ENCODE measurements around the gene CENPC. TPM values are rescaled to one million over a fixed set of nuclear protein-coding genes. Genes with fewer than 3 reads are reported as not detected.

Gene CENPC
- total RNA-seq, 1 experiment from 2014 or later: 12.9 TPM

- H3K4me3 Mint-ChIP-seq (ENCODE audit: low read depth, unreplicated experiment): no peak overlapping the region
Measured at GRCh38 chr4:67522230-67522629, 23.1 kb downstream of the CENPC start.

GRCh38 chr4:67521506-67521905 lies 23.8 kb downstream of the CENPC start:
- BruUV-seq (replicated peaks): no TSS peak
- H3K4me3 Mint-ChIP-seq (ENCODE audit: low read depth, unreplicated experiment): no peak overlapping the region
- no peaks in the 10 kb centered on the region for H3K36me3 Mint-ChIP-seq (ENCODE audit: insufficient read depth, unreplicated experiment)
- H3K9me3 Mint-ChIP-seq (ENCODE audit: low read depth, unreplicated experiment): no peaks in the 10 kb centered on the region
- CTCF ChIA-PET: no interaction called here
- no peaks in the 10 kb centered on the region for H3K4me1 Mint-ChIP-seq (ENCODE audit: low read depth, unreplicated experiment)
- intact Hi-C loops (cut with micrococcal nuclease; ENCODE audit: unreplicated experiment): no loop called here
- TF ChIP-seq CTCF (IDR thresholded peaks at IDR 0.05; ENCODE audit: unreplicated experiment): no peak
- DNase-seq: no peak
- H3K27ac Mint-ChIP-seq (ENCODE audit: unreplicated experiment): no peak overlapping the region
- H3K27me3 Mint-ChIP-seq (ENCODE audit: unreplicated experiment): no peaks in the 10 kb centered on the region

More at GRCh38 chr4:67522230-67522629, 23.1 kb downstream of the CENPC start:
- H3K9me3 Mint-ChIP-seq (ENCODE audit: low read depth, unreplicated experiment): no peaks in the 10 kb centered on the region
- TF ChIP-seq CTCF (IDR thresholded peaks at IDR 0.05; ENCODE audit: unreplicated experiment): no peak
- intact Hi-C loops (cut with micrococcal nuclease; ENCODE audit: unreplicated experiment): no loop called here
- no peaks in the 10 kb centered on the region for H3K27me3 Mint-ChIP-seq (ENCODE audit: unreplicated experiment)
- BruUV-seq (replicated peaks): no TSS peak
- no peak for DNase-seq
- H3K27ac Mint-ChIP-seq (ENCODE audit: unreplicated experiment): no peak overlapping the region
- no peaks in the 10 kb centered on the region for H3K4me1 Mint-ChIP-seq (ENCODE audit: low read depth, unreplicated experiment)
- no peaks in the 10 kb centered on the region for H3K36me3 Mint-ChIP-seq (ENCODE audit: insufficient read depth, unreplicated experiment)
- CTCF ChIA-PET: no interaction called here

GRCh38 chr4:67520141-67520540 lies 25.2 kb downstream of the CENPC start:
- H3K27ac Mint-ChIP-seq (ENCODE audit: unreplicated experiment): no peak overlapping the region
- no peak overlapping the region for H3K4me3 Mint-ChIP-seq (ENCODE audit: low read depth, unreplicated experiment)
- CTCF ChIA-PET: no interaction called here
- no peaks in the 10 kb centered on the region for H3K9me3 Mint-ChIP-seq (ENCODE audit: low read depth, unreplicated experiment)
- no peak for TF ChIP-seq CTCF (IDR thresholded peaks at IDR 0.05; ENCODE audit: unreplicated experiment)
- DNase-seq: no peak
- no peaks in the 10 kb centered on the region for H3K36me3 Mint-ChIP-seq (ENCODE audit: insufficient read depth, unreplicated experiment)
- no TSS peak for BruUV-seq (replicated peaks)
- intact Hi-C loops (cut with micrococcal nuclease; ENCODE audit: unreplicated experiment): no loop called here
- H3K27me3 Mint-ChIP-seq (ENCODE audit: unreplicated experiment): no peaks in the 10 kb centered on the region
- H3K4me1 Mint-ChIP-seq (ENCODE audit: low read depth, unreplicated experiment): no peaks in the 10 kb centered on the region

- Mint-ChIP-seq H3K4me1 (ENCODE audit: low read depth, unreplicated experiment) (no peaks in the 10 kb centered on the region), H3K9me3 (ENCODE audit: low read depth, unreplicated experiment) (no peaks in the 10 kb centered on the region), H3K27me3 (ENCODE audit: unreplicated experiment) (no peaks in the 10 kb centered on the region), H3K4me3 (ENCODE audit: low read depth, unreplicated experiment) (no peak overlapping the region), H3K36me3 (ENCODE audit: insufficient read depth, unreplicated experiment) (no peaks in the 10 kb centered on the region), H3K27ac (ENCODE audit: unreplicated experiment) (no peak overlapping the region)
- CTCF ChIA-PET: no interaction called here
- no TSS peak for BruUV-seq (replicated peaks)
- TF ChIP-seq CTCF (IDR thresholded peaks at IDR 0.05; ENCODE audit: unreplicated experiment): no peak
- intact Hi-C loops (cut with micrococcal nuclease; ENCODE audit: unreplicated experiment): no loop called here
- DNase-seq: no peak
Measured at GRCh38 chr4:67512501-67512900, 32.8 kb downstream of the CENPC start.

GRCh38 chr4:67500373-67500772 lies 44.9 kb downstream of the CENPC start:
- no peak overlapping the region for H3K27ac Mint-ChIP-seq (ENCODE audit: unreplicated experiment)
- H3K4me3 Mint-ChIP-seq (ENCODE audit: low read depth, unreplicated experiment): no peak overlapping the region
- H3K4me1 Mint-ChIP-seq (ENCODE audit: low read depth, unreplicated experiment): no peaks in the 10 kb centered on the region
- no peaks in the 10 kb centered on the region for H3K9me3 Mint-ChIP-seq (ENCODE audit: low read depth, unreplicated experiment)
- BruUV-seq (replicated peaks): no TSS peak
- H3K27me3 Mint-ChIP-seq (ENCODE audit: unreplicated experiment): no peaks in the 10 kb centered on the region
- CTCF ChIA-PET: no interaction called here
- H3K36me3 Mint-ChIP-seq (ENCODE audit: insufficient read depth, unreplicated experiment): no peaks in the 10 kb centered on the region
- intact Hi-C loops (cut with micrococcal nuclease; ENCODE audit: unreplicated experiment): no loop called here
- DNase-seq: no peak
- no peak for TF ChIP-seq CTCF (IDR thresholded peaks at IDR 0.05; ENCODE audit: unreplicated experiment)
